ENCODE data around the gene C21orf58. TPM values are rescaled to one million over a fixed set of nuclear protein-coding genes. Genes with fewer than 3 reads are reported as not detected.

Gene C21orf58
- total and polyA plus RNA-seq, 7 donors: 0.92 to 7.4 (median 1.8) TPM

- Histone ChIP-seq H3K4me1 (no peaks in the 10 kb centered on the region), H3K9me3 (no peaks in the 10 kb centered on the region), H3K27ac (no peak overlapping the region), H3K27me3 (no peaks in the 10 kb centered on the region), H3K36me3 (peaks cover 15 to 92% (median 69%) of the 10 kb centered on the region in 4 donors), H3K4me3 (no peak overlapping the region)
- intact Hi-C loops (cut with DNase I): no loop called here
- no peak for DNase-seq
- WGBS, 2 donors: 95% methylated on average over 33 of the region's 33 CpGs
- TF ChIP-seq POLR2AphosphoS5 (IDR thresholded peaks at IDR 0.05) (no peak), EP300 (IDR thresholded peaks at IDR 0.05) (no peak), CTCF (IDR thresholded peaks at IDR 0.05) (no peak), POLR2A (IDR thresholded peaks at IDR 0.05) (no peak)
Observed at GRCh38 chr21:46355161-46356004, 31.7 kb upstream of the C21orf58 start.

- TF ChIP-seq CTCF (IDR thresholded peaks at IDR 0.05) (no peak), POLR2A (IDR thresholded peaks at IDR 0.05) (no peak), POLR2AphosphoS5 (IDR thresholded peaks at IDR 0.05) (no peak), EP300 (IDR thresholded peaks at IDR 0.05) (no peak)
- H3K27ac ChIP-seq: no peak overlapping the region
- no peak overlapping the region for H3K4me3 ChIP-seq
- no peaks in the 10 kb centered on the region for H3K4me1 ChIP-seq
- no peak for DNase-seq
- H3K9me3 ChIP-seq: no peaks in the 10 kb centered on the region
- intact Hi-C loops (cut with DNase I): no loop called here
- 96% methylated on average over 13 of the region's 13 CpGs for WGBS, 2 donors
- peaks cover 23 to 95% (median 76%) of the 10 kb centered on the region in 4 donors for H3K36me3 ChIP-seq
- no peaks in the 10 kb centered on the region for H3K27me3 ChIP-seq
Observed at GRCh38 chr21:46354518-46354917, 30.8 kb upstream of the C21orf58 start.

GRCh38 chr21:46354046-46354445 is 30.4 kb upstream of the C21orf58 start:
- Histone ChIP-seq H3K27me3 (no peaks in the 10 kb centered on the region), H3K4me3 (no peak overlapping the region), H3K4me1 (no peaks in the 10 kb centered on the region), H3K27ac (no peak overlapping the region), H3K36me3 (peaks cover 27 to 99% (median 81%) of the 10 kb centered on the region in 4 donors), H3K9me3 (no peaks in the 10 kb centered on the region)
- 93 to 97% methylated on average over 16 of the region's 16 CpGs for WGBS, 2 donors
- TF ChIP-seq POLR2AphosphoS5 (IDR thresholded peaks at IDR 0.05) (no peak), POLR2A (IDR thresholded peaks at IDR 0.05) (no peak), EP300 (IDR thresholded peaks at IDR 0.05) (no peak), CTCF (IDR thresholded peaks at IDR 0.05) (no peak)
- intact Hi-C loops (cut with DNase I): no loop called here
- no peak for DNase-seq

GRCh38 chr21:46352913-46353312 is 29.2 kb upstream of the C21orf58 start:
- Histone ChIP-seq H3K27me3 (no peaks in the 10 kb centered on the region), H3K9me3 (no peaks in the 10 kb centered on the region), H3K4me1 (no peaks in the 10 kb centered on the region), H3K4me3 (no peak overlapping the region), H3K27ac (no peak overlapping the region), H3K36me3 (peaks cover 31 to 100% (median 88%) of the 10 kb centered on the region in 4 donors)
- intact Hi-C loops (cut with DNase I): no loop called here
- DNase-seq: no peak
- WGBS, 2 donors: 90 to 94% methylated on average over 14 of the region's 14 CpGs
- TF ChIP-seq EP300 (IDR thresholded peaks at IDR 0.05) (no peak), CTCF (IDR thresholded peaks at IDR 0.05) (no peak), POLR2A (IDR thresholded peaks at IDR 0.05) (no peak), POLR2AphosphoS5 (IDR thresholded peaks at IDR 0.05) (no peak)

All from sigmoid colon (tissue), 7 donors.